PC-3 (cell line): ENCODE data around the gene RAB9B. TPM values are rescaled to one million over a fixed set of nuclear protein-coding genes. Genes with fewer than 3 reads are reported as not detected.

Source experiments
- ATAC-seq: fragments of 200-7000 bp; cut with Tn5 transposase; 2 replicates; pipeline ENCODE4 v1.9.1; 2020; ENCODE audit warnings: mild to moderate bottlenecking, moderate library complexity
- BruUV-seq: library from RNA; stranded (reverse); fragments of 400-500 nt; replicated peaks from 2 replicates; lab custom pipeline; 2021; lab: Mats Ljungman, UMichigan
- CTCF ChIA-PET: fragments of 300-600 bp; sonication (Branson Sonifier 250); formaldehyde crosslinking; loops from one replicate; lab custom pipeline; 2022; ENCODE audit warnings: antibody characterized with exemption; lab: Charles Lee
- POLR2A ChIA-PET: fragments of 300-600 bp; sonication (Branson Sonifier 250); formaldehyde crosslinking; loops from one replicate; lab custom pipeline; 2022; ENCODE audit warnings: antibody characterized with exemption; ENCODE audit not compliant: unreplicated experiment; lab: Charles Lee
- DNase-seq: peaks from one replicate; pipeline ENCODE4 v3.0.0-alpha.2; 2015
- H2AFZ ChIP-seq: fragments of 300-600 bp; sonication (generic); 2 replicates; pipeline ENCODE4 v1.6.0; 2016; ENCODE audit warnings: antibody characterized with exemption, low read length
- H3F3A ChIP-seq: fragments of 300-600 bp; sonication (generic); one replicate; pipeline ENCODE4 v1.6.0; 2017; ENCODE audit warnings: antibody characterized with exemption, low read length, control low read depth, mild to moderate bottlenecking; ENCODE audit not compliant: unreplicated experiment
- H3K27ac ChIP-seq: fragments of 300-600 bp; sonication (generic); 2 replicates; pipeline ENCODE4 v1.5.1; 2016; ENCODE audit warnings: mild to moderate bottlenecking, low read length
- H3K27me3 ChIP-seq: fragments of 300-600 bp; sonication (generic); 2 replicates; pipeline ENCODE4 v1.6.1; 2016; ENCODE audit warnings: low read length, mixed read lengths
- H3K36me3 ChIP-seq: fragments of 300-600 bp; sonication (generic); 2 replicates; pipeline ENCODE4 v1.6.1; 2016; ENCODE audit warnings: low read depth, mixed run types, low read length, mixed read lengths
- H3K4me1 ChIP-seq: fragments of 300-600 bp; sonication (generic); 2 replicates; pipeline ENCODE4 v1.5.1; 2016; ENCODE audit warnings: low read length; ENCODE audit not compliant: insufficient read depth
- H3K4me2 ChIP-seq: fragments of 300-600 bp; sonication (generic); 2 replicates; pipeline ENCODE4 v1.6.0; 2016; ENCODE audit warnings: low read length
- H3K4me3 ChIP-seq: fragments of 300-600 bp; sonication (generic); 2 replicates; pipeline ENCODE4 v1.5.1; 2016; ENCODE audit warnings: mild to moderate bottlenecking, low read length, mixed read lengths
- H3K79me2 ChIP-seq: fragments of 300-600 bp; sonication (generic); 2 replicates; pipeline ENCODE4 v1.6.1; 2017; ENCODE audit warnings: low read length, mixed read lengths
- H3K9ac ChIP-seq: fragments of 300-600 bp; sonication (generic); 2 replicates; pipeline ENCODE4 v1.6.0; 2016; ENCODE audit warnings: mild to moderate bottlenecking, low read length
- H3K9me2 ChIP-seq: fragments of 300-600 bp; sonication (generic); replicated peaks from 2 replicates; pipeline ENCODE4 v1.6.1; 2016; ENCODE audit warnings: mixed run types, low read length, mixed read lengths
- H3K9me3 ChIP-seq: fragments of 300-600 bp; sonication (generic); 2 replicates; pipeline ENCODE4 v1.6.1; 2016; ENCODE audit warnings: low read length, mixed read lengths
- H4K20me1 ChIP-seq: fragments of 300-600 bp; sonication (generic); 2 replicates; pipeline ENCODE4 v1.6.1; 2016; ENCODE audit warnings: low read length, mixed read lengths
- EZH2 ChIP-seq: fragments of 300-600 bp; sonication (generic); IDR thresholded peaks from one replicate; pipeline ENCODE4 v1.6.1; 2017; ENCODE audit warnings: antibody characterized with exemption, mild to moderate bottlenecking, low read length; ENCODE audit not compliant: unreplicated experiment
- EZH2phosphoT487 ChIP-seq: fragments of 300-600 bp; sonication (generic); IDR thresholded peaks from 2 replicates; pipeline ENCODE4 v1.6.1; 2018; ENCODE audit warnings: mild to moderate bottlenecking, antibody characterized with exemption, low read length, borderline replicate concordance
- intact Hi-C: fragments of 100-400 bp; cut with micrococcal nuclease; formaldehyde crosslinking; loops from 2 replicates; pipeline ENCODE4 v1.9.0; 2023
- total RNA-seq: library from RNA; depleted of rRNA; stranded (reverse); fragments of >200 nt; gene quantifications from 2 replicates; pipeline ENCODE4 v1.2.3, GENCODE V29; 2014
- TF ChIP-seq, protein P1 (sequence below): fragments of 300-600 bp; sonication (generic); conservative IDR thresholded peaks from 2 replicates; pipeline ENCODE4 v1.5.1; 2017; ENCODE audit warnings: antibody characterized with exemption, low read depth, mild to moderate bottlenecking, low read length

Gene RAB9B
- total RNA-seq, 1 experiment from 2014 or later, result 1.5 TPM

DNA sequence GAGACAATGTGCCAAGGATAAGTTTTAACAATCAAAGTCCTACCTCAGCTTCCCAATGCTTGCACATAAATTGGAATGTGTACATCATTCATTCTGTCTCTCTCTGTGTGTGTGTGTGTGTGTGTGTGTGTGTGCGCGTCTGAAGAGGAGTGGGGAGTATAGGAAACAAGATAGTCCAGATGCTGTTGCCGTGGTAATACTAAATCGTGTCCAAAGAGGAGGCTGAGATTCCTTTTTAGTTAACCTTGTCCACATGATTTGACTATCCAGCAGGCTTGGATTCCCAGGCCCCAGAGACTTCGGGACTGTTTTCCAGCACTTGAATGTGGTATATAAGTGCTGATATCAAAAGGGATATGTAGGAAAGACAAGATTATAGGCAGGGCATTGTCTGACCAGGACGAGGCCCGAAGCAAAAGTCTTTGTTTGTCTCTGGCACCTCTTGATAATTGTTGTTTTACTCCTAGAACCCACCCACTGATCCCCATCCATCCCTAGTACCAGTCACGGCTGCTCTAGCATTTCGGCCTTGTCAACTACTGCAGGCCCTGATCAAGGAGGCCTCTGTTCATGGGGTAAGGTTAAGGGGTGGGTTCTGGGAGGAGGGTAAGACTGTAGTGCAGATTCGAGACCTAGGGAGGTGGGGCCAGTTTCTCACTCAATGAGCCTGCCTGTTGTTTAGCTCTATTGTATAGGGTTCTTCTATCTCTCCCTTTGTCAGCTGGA lies 51.6 kb downstream of the RAB9B start:
- H3K4me3 ChIP-seq, result no peak overlapping the region
- H3K79me2 ChIP-seq, result no peaks in the 10 kb centered on the region
- no peak overlapping the region for H2AFZ ChIP-seq
- no peak for TF ChIP-seq EZH2
- TF ChIP-seq, protein P1, sequence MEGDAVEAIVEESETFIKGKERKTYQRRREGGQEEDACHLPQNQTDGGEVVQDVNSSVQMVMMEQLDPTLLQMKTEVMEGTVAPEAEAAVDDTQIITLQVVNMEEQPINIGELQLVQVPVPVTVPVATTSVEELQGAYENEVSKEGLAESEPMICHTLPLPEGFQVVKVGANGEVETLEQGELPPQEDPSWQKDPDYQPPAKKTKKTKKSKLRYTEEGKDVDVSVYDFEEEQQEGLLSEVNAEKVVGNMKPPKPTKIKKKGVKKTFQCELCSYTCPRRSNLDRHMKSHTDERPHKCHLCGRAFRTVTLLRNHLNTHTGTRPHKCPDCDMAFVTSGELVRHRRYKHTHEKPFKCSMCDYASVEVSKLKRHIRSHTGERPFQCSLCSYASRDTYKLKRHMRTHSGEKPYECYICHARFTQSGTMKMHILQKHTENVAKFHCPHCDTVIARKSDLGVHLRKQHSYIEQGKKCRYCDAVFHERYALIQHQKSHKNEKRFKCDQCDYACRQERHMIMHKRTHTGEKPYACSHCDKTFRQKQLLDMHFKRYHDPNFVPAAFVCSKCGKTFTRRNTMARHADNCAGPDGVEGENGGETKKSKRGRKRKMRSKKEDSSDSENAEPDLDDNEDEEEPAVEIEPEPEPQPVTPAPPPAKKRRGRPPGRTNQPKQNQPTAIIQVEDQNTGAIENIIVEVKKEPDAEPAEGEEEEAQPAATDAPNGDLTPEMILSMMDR, result no peak
- no peak for TF ChIP-seq EZH2phosphoT487
- intact Hi-C loops, result no loop called here
- peaks cover 4% of the 10 kb centered on the region; the same call in 1 of the 2 replicates for H3K27me3 ChIP-seq
- ATAC-seq (no peak), DNase-seq (no peak)
- no peaks in the 10 kb centered on the region for H4K20me1 ChIP-seq
- BruUV-seq, result no TSS peak
- H3K9me2 ChIP-seq, result no peaks in the 10 kb centered on the region
- H3K4me2 ChIP-seq, result no peak overlapping the region
- CTCF ChIA-PET, result no interaction called here
- no peak overlapping the region for H3K9ac ChIP-seq
- no peaks in the 10 kb centered on the region for H3K36me3 ChIP-seq
- no peaks in the 10 kb centered on the region for H3K9me3 ChIP-seq
- POLR2A ChIA-PET, result no interaction called here
- no peak overlapping the region for H3K27ac ChIP-seq
- no peaks in the 10 kb centered on the region for H3F3A ChIP-seq
- no peaks in the 10 kb centered on the region for H3K4me1 ChIP-seq

DNA sequence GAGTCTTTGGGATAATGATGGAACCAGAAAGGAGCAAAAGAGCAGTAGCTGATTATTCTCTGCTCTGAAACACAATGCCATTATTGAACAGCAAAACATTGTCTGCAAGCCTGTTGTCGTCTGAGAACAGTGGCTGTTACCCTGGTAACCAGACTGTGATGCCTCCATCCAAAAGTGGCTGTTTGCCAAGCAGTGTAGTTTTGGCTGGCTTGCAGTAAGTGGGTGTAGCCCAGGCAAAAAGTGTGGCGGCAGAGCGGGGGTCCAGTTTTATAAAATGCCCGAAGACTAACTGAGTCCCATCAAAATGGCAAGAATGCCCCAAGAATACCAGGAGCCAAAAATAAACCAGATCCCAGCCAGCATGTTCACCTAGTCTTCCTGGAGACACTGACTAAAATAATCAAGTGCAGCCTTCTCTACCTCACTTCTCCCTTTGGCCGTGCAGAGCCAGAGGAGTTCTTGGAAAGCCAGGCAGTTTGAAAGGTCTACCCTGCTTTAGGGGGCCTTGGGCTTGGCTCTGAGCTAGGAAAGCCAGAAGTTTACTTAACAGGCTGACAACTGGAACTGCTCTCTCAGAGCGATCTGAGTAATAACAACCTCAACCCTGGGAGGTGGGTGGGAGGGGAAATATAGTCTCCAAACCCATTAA lies 52.8 kb downstream of the RAB9B start:
- Histone ChIP-seq H3K9me2 (no peaks in the 10 kb centered on the region), H3K79me2 (no peaks in the 10 kb centered on the region), H3K27me3 (peaks cover 4% of the 10 kb centered on the region; the same call in 1 of the 2 replicates), H4K20me1 (no peaks in the 10 kb centered on the region), H3F3A (no peaks in the 10 kb centered on the region), H2AFZ (no peak overlapping the region), H3K4me2 (no peak overlapping the region), H3K4me1 (no peaks in the 10 kb centered on the region), H3K9me3 (no peaks in the 10 kb centered on the region), H3K4me3 (no peak overlapping the region), H3K27ac (no peak overlapping the region), H3K36me3 (no peaks in the 10 kb centered on the region), H3K9ac (no peak overlapping the region)
- ATAC-seq, result no peak
- CTCF ChIA-PET, result no interaction called here
- TF ChIP-seq, protein P1, result no peak
- no peak for TF ChIP-seq EZH2
- no peak for TF ChIP-seq EZH2phosphoT487
- DNase-seq, result no peak
- POLR2A ChIA-PET, result no interaction called here
- no TSS peak for BruUV-seq
- intact Hi-C loops, result no loop called here

DNA sequence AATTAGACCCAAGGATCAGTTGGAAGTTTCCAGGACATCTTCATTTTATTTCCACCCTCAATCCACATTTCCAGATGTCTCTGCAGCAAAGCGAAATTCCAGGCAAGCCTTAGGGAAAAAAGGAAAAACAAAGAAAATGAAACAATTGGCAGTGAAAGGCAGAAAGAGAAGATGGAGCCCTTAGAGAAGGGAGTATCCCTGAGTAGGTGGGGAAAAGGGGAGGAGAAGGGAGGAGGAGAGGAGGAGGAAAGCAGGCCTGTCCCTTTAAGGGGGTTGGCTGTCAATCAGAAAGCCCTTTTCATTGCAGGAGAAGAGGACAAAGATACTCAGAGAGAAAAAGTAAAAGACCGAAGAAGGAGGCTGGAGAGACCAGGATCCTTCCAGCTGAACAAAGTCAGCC lies 55.5 kb downstream of the RAB9B start, which contains the start of gene PLP1:
PLP1 (plus strand) TSS at position 295 of the 400 bp plus-strand sequence. CDS start 156 bp downstream, outside the sequence.
- no peak within 1 kb of the TSS for H3K9ac ChIP-seq
- ChIA-PET POLR2A (no interaction called here), CTCF (no interaction called here)
- DNase-seq, result no peak
- ATAC-seq, result no peak
- no peak within 1 kb of the TSS for H2AFZ ChIP-seq
- H3K9me3 ChIP-seq, result no peaks in the 10 kb centered on the region
- TF ChIP-seq EZH2phosphoT487, result no peak
- TF ChIP-seq EZH2, result no peak
- TF ChIP-seq, protein P1, result no peak
- H3K27ac ChIP-seq, result no peak within 1 kb of the TSS
- H3K4me1 ChIP-seq, result no peaks in the 10 kb centered on the region
- H3K36me3 ChIP-seq, result no peaks in the 10 kb centered on the region
- no TSS peak for BruUV-seq
- H3K27me3 ChIP-seq, result peaks cover 4% of the 10 kb centered on the region; the same call in 1 of the 2 replicates
- no peak within 1 kb of the TSS for H3K4me3 ChIP-seq
- H3K9me2 ChIP-seq, result no peaks in the 10 kb centered on the region
- no peak within 1 kb of the TSS for H3K4me2 ChIP-seq
- intact Hi-C loops, result no loop called here
- no peaks in the 10 kb centered on the region for H3K79me2 ChIP-seq
- no peaks in the 10 kb centered on the region for H4K20me1 ChIP-seq
- H3F3A ChIP-seq, result no peaks in the 10 kb centered on the region
